SK-N-SH treated with all-trans-retinoic acid at 6 μM for 48 hours (cell line): ENCODE results near the gene CHRNA4.

Experiments used
- ATAC-seq: fragments of 200-7000 bp; cut with Tn5 transposase; 3 replicates; pipeline ENCODE4 v1.9.1; 2020; ENCODE audit warnings: mild to moderate bottlenecking, moderate library complexity
- BACH2 ChIP-seq: fragments of 250-450 bp; sonication (Bioruptor Pico); IDR thresholded peaks from 2 replicates; pipeline ENCODE4 v1.9.0; 2021; ENCODE audit warnings: mild to moderate bottlenecking, borderline replicate concordance
- CREB5 ChIP-seq: fragments of 250-450 bp; sonication (Bioruptor Pico); IDR thresholded peaks from 2 replicates; pipeline ENCODE4 v1.5.1; 2020; ENCODE audit warnings: low read depth, mild to moderate bottlenecking, moderate library complexity
- CSDC2 ChIP-seq: fragments of 250-450 bp; sonication (Bioruptor Pico); IDR thresholded peaks from 2 replicates; pipeline ENCODE4 v1.5.0; 2020; ENCODE audit warnings: mild to moderate bottlenecking, moderate library complexity
- CSRNP3 ChIP-seq: fragments of 250-450 bp; sonication (Bioruptor Pico); IDR thresholded peaks from 2 replicates; pipeline ENCODE4 v1.5.1; 2021; ENCODE audit warnings: mild to moderate bottlenecking, moderate library complexity
- ESRRG ChIP-seq: fragments of 250-450 bp; sonication (Bioruptor Pico); IDR thresholded peaks from 2 replicates; pipeline ENCODE4 v1.6.1; 2021; ENCODE audit warnings: mild to moderate bottlenecking
- GLIS3 ChIP-seq: fragments of 250-450 bp; sonication (Bioruptor Pico); IDR thresholded peaks from 2 replicates; pipeline ENCODE4 v1.5.0; 2020; ENCODE audit warnings: mild to moderate bottlenecking, moderate library complexity
- ISL1 ChIP-seq: fragments of 250-450 bp; sonication (Bioruptor Pico); IDR thresholded peaks from 2 replicates; pipeline ENCODE4 v2.1.2; 2022; ENCODE audit warnings: mild to moderate bottlenecking, moderate library complexity
- PATZ1 ChIP-seq: fragments of 250-450 bp; sonication (Bioruptor Pico); IDR thresholded peaks from 2 replicates; pipeline ENCODE4 v1.8.0; 2020; ENCODE audit warnings: mild to moderate bottlenecking, moderate library complexity, borderline replicate concordance
- POU6F1 ChIP-seq: fragments of 250-450 bp; sonication (Bioruptor Pico); IDR thresholded peaks from 2 replicates; pipeline ENCODE4 v1.8.0; 2021; ENCODE audit warnings: low read depth, mild to moderate bottlenecking, moderate library complexity, borderline replicate concordance
- RARB ChIP-seq: fragments of 250-450 bp; sonication (Bioruptor Pico); IDR thresholded peaks from 2 replicates; pipeline ENCODE4 v1.8.0; 2021; ENCODE audit warnings: mild to moderate bottlenecking, moderate library complexity
- SNAI2 ChIP-seq: fragments of 250-450 bp; sonication (Bioruptor Pico); IDR thresholded peaks from 2 replicates; pipeline ENCODE4 v1.5.0; 2020; ENCODE audit warnings: mild to moderate bottlenecking, moderate library complexity
- TCF4 ChIP-seq: fragments of 250-450 bp; sonication (Bioruptor Pico); IDR thresholded peaks from 2 replicates; pipeline ENCODE4 v1.8.0; 2021; ENCODE audit warnings: mild to moderate bottlenecking, moderate library complexity, borderline replicate concordance
- TOX ChIP-seq: fragments of 250-450 bp; sonication (Bioruptor Pico); IDR thresholded peaks from 2 replicates; pipeline ENCODE4 v1.8.0; 2021; ENCODE audit warnings: mild to moderate bottlenecking, moderate library complexity, borderline replicate concordance
- TSHZ2 ChIP-seq: fragments of 250-450 bp; sonication (Bioruptor Pico); IDR thresholded peaks from 2 replicates; pipeline ENCODE4 v1.5.0; 2020; ENCODE audit warnings: mild to moderate bottlenecking, moderate library complexity
- ZC3H10 ChIP-seq: fragments of 250-450 bp; sonication (Bioruptor Pico); IDR thresholded peaks from 2 replicates; pipeline ENCODE4 v1.5.1; 2021; ENCODE audit warnings: mild to moderate bottlenecking, moderate library complexity
- ZFP3 ChIP-seq: fragments of 250-450 bp; sonication (Bioruptor Pico); IDR thresholded peaks from 2 replicates; pipeline ENCODE4 v1.5.0; 2020; ENCODE audit warnings: mild to moderate bottlenecking, moderate library complexity
- ZFP30 ChIP-seq: fragments of 450-650 bp; formaldehyde crosslinking; IDR thresholded peaks from 2 replicates; pipeline ENCODE4 v1.5.0; 2022; ENCODE audit warnings: mild to moderate bottlenecking, moderate library complexity
- ZNF565 ChIP-seq: fragments of 450-650 bp; formaldehyde crosslinking; conservative IDR thresholded peaks from 2 replicates; pipeline ENCODE4 v1.5.0; 2020; ENCODE audit warnings: low read depth, mild to moderate bottlenecking, moderate library complexity
- ZNF70 ChIP-seq: fragments of 450-650 bp; formaldehyde crosslinking; IDR thresholded peaks from 2 replicates; pipeline ENCODE4 v1.5.0; 2020; ENCODE audit warnings: mild to moderate bottlenecking, moderate library complexity
- ZNF8 ChIP-seq: fragments of 450-650 bp; formaldehyde crosslinking; IDR thresholded peaks from 2 replicates; pipeline ENCODE4 v1.5.0; 2020; ENCODE audit warnings: mild to moderate bottlenecking, moderate library complexity

Gene CHRNA4

GRCh38 chr20:63392465-63393365 is 31.6 kb upstream of the CHRNA4 start:
- TF ChIP-seq ZC3H10 (no peak), ZNF70 (CRISPR knock-in tag) (no peak), GLIS3 (CRISPR knock-in tag) (no peak), PATZ1 (CRISPR knock-in tag) (no peak), CSRNP3 (no peak), TCF4 (CRISPR knock-in tag) (no peak), TOX (CRISPR knock-in tag) (no peak), ESRRG (CRISPR knock-in tag) (no peak), CSDC2 (no peak), ZNF565 (CRISPR knock-in tag) (no peak), ISL1 (CRISPR knock-in tag) (no peak), BACH2 (CRISPR knock-in tag) (no peak)
- ATAC-seq = no peak

- no peak for ATAC-seq
- TF ChIP-seq CSRNP3 (no peak), CREB5 (CRISPR knock-in tag) (no peak), GLIS3 (CRISPR knock-in tag) (no peak), ZC3H10 (no peak), ZNF8 (CRISPR knock-in tag) (no peak), POU6F1 (no peak), PATZ1 (CRISPR knock-in tag) (no peak), ZFP30 (CRISPR knock-in tag) (no peak), ZNF565 (CRISPR knock-in tag) (no peak), ZFP3 (CRISPR knock-in tag) (no peak), ISL1 (CRISPR knock-in tag) (no peak), TCF4 (CRISPR knock-in tag) (no peak), ZNF70 (CRISPR knock-in tag) (no peak), RARB (CRISPR knock-in tag) (no peak), TSHZ2 (no peak), SNAI2 (CRISPR knock-in tag) (no peak), ESRRG (CRISPR knock-in tag) (no peak)
Measured at GRCh38 chr20:63387917-63388316, 26.8 kb upstream of the CHRNA4 start.
